NCI-H1436 (cell line): Measurements from ENCODE around the gene SERINC1.

Experiments
- DNase-seq: peaks from one replicate; lab custom pipeline; 2025; lab: John Stamatoyannopoulos, UW

SERINC1 gene

GRCh38 chr6:122393351-122393896, 78.2 kb downstream of the SERINC1 start:
- no peak for DNase-seq
